Measurements from ENCODE around the gene DLG5.
A peak's percentile ranks its signal among the peaks of the same experiment; 100 is the strongest.

The DLG5 gene

DNA sequence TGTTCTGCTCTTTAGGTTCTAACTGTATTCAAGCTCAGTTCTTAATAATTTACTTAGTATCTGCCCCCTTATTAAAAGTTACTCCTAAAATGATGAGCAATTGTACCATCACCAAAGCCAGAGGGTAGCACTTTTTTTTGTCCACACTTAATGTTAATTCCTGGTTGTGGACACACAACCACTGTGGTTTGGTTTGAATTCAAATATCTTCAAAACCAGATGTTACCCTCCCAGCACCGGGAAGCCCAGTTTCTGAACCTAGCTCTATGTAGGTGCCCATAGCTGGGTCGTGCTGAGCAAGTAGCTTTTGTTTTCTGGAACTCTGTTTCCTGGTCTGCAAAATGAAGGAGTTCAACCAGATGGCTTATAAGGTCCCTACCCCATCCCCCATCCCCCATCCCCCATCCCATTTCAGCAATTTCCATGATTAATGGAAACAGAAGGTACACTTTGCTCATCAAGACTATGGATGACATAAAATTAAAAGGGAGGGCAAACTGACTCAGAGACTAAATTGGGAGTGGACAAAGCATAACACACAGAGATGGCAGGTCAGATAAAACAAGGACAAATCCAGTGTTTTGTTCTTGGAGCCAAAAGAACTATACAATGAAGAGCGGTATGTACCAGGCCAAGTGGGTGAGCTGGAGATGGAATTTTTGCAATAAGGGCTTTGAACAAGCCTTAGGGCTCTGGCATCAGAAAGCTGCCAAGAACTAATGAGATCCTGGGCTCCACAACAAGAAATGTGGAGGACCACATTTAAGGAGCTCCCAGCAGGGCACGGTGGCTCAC lies 56.7 kb downstream of the DLG5 start:
- Histone ChIP-seq H3K9ac (ENCODE audit: low read depth in 1 of 2, low read length in 2 of 2) (no peak overlapping the region), H3K9me3 (ENCODE audit: control insufficient read depth in 2 of 2, low read length in 2 of 2) (no peaks in the 10 kb centered on the region), H3K27me3 (ENCODE audit: control insufficient read depth in 2 of 2, insufficient read depth in 2 of 2, low read length in 2 of 2) (no peaks in the 10 kb centered on the region), H3K36me3 (ENCODE audit: control insufficient read depth in 2 of 2, insufficient read depth in 2 of 2, low read length in 2 of 2) (peaks cover 6 to 11% of the 10 kb centered on the region in 2 donors), H3K4me1 (ENCODE audit: control insufficient read depth in 2 of 2, insufficient read depth in 2 of 2, low read length in 2 of 2) (peaks cover 6 to 26% of the 10 kb centered on the region in 2 donors), H3K27ac (ENCODE audit: low read depth in 2 of 2, low read length in 2 of 2) (no peak overlapping the region), H3K4me3 (ENCODE audit: low read length in 2 of 2) (no peak overlapping the region)

DNA sequence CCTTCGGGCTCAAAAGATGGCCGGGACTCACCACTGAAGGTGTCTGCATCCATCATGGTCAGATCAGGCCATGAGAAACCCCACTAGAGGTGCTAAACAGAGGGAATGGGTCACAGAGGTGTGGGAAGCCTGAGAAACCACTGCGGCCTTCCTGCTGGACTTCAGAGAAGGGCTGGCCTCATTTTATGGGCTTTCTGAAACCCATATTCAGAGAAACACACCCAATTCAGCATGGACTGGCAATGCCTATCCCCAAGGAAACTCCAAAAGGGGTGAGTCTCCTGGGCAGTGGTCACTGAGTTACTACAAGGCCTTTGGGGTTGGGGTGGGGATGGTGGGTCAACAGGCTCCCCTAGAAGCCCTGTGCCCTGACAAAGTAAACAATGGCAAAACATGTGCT lies 58.0 kb downstream of the DLG5 start:
- Histone ChIP-seq H3K36me3 (ENCODE audit: control insufficient read depth in 2 of 2, insufficient read depth in 2 of 2, low read length in 2 of 2) (peaks cover 6 to 11% of the 10 kb centered on the region in 2 donors), H3K9me3 (ENCODE audit: control insufficient read depth in 2 of 2, low read length in 2 of 2) (no peaks in the 10 kb centered on the region), H3K4me3 (ENCODE audit: low read length in 2 of 2) (no peak overlapping the region), H3K4me1 (ENCODE audit: control insufficient read depth in 2 of 2, insufficient read depth in 2 of 2, low read length in 2 of 2) (peaks cover 0 to 16% of the 10 kb centered on the region in 2 donors), H3K27me3 (ENCODE audit: control insufficient read depth in 2 of 2, insufficient read depth in 2 of 2, low read length in 2 of 2) (no peaks in the 10 kb centered on the region), H3K9ac (ENCODE audit: low read depth in 1 of 2, low read length in 2 of 2) (no peak overlapping the region), H3K27ac (ENCODE audit: low read depth in 2 of 2, low read length in 2 of 2) (no peak overlapping the region)

DNA sequence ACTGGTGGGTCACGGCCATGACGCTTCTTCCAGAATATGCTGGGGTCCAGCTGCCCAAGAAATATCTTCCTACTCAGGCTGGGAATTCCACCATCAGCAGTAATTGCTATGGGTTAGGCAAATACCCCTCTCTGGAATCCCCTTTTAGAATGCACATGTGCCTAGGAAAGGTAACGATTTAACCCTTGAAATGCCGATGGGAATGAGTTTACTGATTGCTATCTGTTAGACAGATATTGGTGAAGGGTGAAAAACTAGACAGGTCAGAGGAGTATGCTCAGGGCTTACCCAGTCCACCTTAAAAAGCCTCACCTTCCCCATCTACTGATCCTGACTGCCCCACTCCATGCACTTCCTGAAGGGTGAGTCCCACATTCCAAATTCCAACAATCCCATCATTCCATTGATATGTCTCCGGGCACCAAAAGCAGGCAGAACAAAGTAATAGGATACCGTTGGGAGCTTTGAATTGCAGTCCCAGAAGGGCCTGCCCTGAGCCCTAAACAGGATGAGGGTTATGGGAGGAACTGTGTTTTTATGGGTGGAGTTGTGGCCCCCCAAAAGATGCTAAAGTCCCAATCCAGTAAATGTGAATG lies 59.3 kb downstream of the DLG5 start:
- peaks cover 0 to 13% of the 10 kb centered on the region in 2 donors for H3K4me1 ChIP-seq (ENCODE audit: control insufficient read depth in 2 of 2, insufficient read depth in 2 of 2, low read length in 2 of 2)
- H3K9me3 ChIP-seq (ENCODE audit: control insufficient read depth in 2 of 2, low read length in 2 of 2), result no peaks in the 10 kb centered on the region
- no peak overlapping the region for H3K9ac ChIP-seq (ENCODE audit: low read depth in 1 of 2, low read length in 2 of 2)
- peaks cover 6 to 11% of the 10 kb centered on the region in 2 donors for H3K36me3 ChIP-seq (ENCODE audit: control insufficient read depth in 2 of 2, insufficient read depth in 2 of 2, low read length in 2 of 2)
- no peak overlapping the region for H3K4me3 ChIP-seq (ENCODE audit: low read length in 2 of 2)
- no peak overlapping the region for H3K27ac ChIP-seq (ENCODE audit: low read depth in 2 of 2, low read length in 2 of 2)
- H3K27me3 ChIP-seq (ENCODE audit: control insufficient read depth in 2 of 2, insufficient read depth in 2 of 2, low read length in 2 of 2), result no peaks in the 10 kb centered on the region

DNA sequence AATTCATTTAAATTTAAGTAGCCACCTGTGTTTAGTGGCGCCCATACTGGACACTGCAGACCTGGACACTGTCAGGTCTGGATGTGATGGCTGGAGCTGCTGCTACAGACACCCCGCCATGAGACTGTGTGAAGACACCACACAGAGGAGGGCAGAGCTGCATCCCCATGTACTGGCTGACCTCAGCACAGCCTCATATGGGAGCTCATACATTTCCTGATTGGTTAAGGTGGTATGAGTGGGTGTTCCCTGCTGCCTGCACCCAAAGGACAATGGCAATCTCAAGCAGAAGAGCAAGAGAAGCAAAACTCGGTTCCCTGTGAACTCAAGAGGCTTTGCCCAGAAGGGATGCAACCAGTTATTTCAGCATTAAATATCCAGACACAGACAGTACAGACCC lies 60.0 kb downstream of the DLG5 start:
- no peak overlapping the region for H3K4me3 ChIP-seq (ENCODE audit: low read length in 2 of 2)
- no peaks in the 10 kb centered on the region for H3K27me3 ChIP-seq (ENCODE audit: control insufficient read depth in 2 of 2, insufficient read depth in 2 of 2, low read length in 2 of 2)
- peaks cover 6 to 11% of the 10 kb centered on the region in 2 donors for H3K36me3 ChIP-seq (ENCODE audit: control insufficient read depth in 2 of 2, insufficient read depth in 2 of 2, low read length in 2 of 2)
- no peak overlapping the region for H3K27ac ChIP-seq (ENCODE audit: low read depth in 2 of 2, low read length in 2 of 2)
- H3K4me1 ChIP-seq (ENCODE audit: control insufficient read depth in 2 of 2, insufficient read depth in 2 of 2, low read length in 2 of 2), result peaks cover 0 to 13% of the 10 kb centered on the region in 2 donors
- no peaks in the 10 kb centered on the region for H3K9me3 ChIP-seq (ENCODE audit: control insufficient read depth in 2 of 2, low read length in 2 of 2)
- H3K9ac ChIP-seq (ENCODE audit: low read depth in 1 of 2, low read length in 2 of 2), result no peak overlapping the region

DNA sequence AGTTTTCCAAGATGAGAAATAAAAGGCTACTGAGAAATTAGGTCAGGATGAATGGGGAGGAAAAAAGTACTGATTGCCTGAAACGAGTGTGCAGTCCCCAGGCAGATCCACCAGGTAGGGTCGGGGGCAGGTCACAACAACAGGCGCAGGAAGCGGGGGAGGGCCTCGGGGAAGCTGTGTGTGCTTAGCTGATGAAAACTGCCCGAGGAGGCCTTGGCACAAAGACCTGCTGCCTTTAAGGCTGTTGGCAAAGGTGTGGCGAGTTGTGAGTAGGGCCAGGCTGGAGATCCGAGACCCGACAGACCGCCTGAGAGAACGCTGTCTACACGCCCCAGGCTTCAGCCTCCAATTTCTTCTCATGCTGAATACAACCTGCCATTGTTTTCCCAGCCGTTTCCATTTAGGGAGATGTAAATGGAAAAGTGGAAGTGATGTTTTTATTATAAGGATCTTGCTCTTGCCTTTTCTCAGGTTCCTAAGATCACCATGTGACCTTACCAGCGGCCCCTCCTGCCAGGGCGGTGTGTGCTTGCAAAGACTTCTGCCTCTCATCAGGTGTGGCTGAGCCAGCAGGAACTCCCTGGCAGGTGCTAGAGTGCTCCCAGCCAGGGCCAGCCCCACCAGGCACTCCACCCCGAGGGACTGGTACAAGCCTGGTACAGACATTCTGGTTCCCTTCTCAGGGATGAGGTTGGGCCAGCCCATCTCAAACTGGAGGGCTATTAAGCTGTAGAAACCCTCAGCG lies 60.8 kb downstream of the DLG5 start:
- H3K36me3 ChIP-seq (ENCODE audit: control insufficient read depth in 2 of 2, insufficient read depth in 2 of 2, low read length in 2 of 2), result peaks cover 6 to 11% of the 10 kb centered on the region in 2 donors
- H3K9me3 ChIP-seq (ENCODE audit: control insufficient read depth in 2 of 2, low read length in 2 of 2), result no peaks in the 10 kb centered on the region
- H3K27ac ChIP-seq (ENCODE audit: low read depth in 2 of 2, low read length in 2 of 2), result peak overlapping the region; percentile 19 to 72
- peaks cover 0 to 13% of the 10 kb centered on the region in 2 donors for H3K4me1 ChIP-seq (ENCODE audit: control insufficient read depth in 2 of 2, insufficient read depth in 2 of 2, low read length in 2 of 2)
- no peaks in the 10 kb centered on the region for H3K27me3 ChIP-seq (ENCODE audit: control insufficient read depth in 2 of 2, insufficient read depth in 2 of 2, low read length in 2 of 2)
- peak overlapping the region in 1 of 2 donors; percentile 18 for H3K9ac ChIP-seq (ENCODE audit: low read depth in 1 of 2, low read length in 2 of 2)
- no peak overlapping the region for H3K4me3 ChIP-seq (ENCODE audit: low read length in 2 of 2)

DNA sequence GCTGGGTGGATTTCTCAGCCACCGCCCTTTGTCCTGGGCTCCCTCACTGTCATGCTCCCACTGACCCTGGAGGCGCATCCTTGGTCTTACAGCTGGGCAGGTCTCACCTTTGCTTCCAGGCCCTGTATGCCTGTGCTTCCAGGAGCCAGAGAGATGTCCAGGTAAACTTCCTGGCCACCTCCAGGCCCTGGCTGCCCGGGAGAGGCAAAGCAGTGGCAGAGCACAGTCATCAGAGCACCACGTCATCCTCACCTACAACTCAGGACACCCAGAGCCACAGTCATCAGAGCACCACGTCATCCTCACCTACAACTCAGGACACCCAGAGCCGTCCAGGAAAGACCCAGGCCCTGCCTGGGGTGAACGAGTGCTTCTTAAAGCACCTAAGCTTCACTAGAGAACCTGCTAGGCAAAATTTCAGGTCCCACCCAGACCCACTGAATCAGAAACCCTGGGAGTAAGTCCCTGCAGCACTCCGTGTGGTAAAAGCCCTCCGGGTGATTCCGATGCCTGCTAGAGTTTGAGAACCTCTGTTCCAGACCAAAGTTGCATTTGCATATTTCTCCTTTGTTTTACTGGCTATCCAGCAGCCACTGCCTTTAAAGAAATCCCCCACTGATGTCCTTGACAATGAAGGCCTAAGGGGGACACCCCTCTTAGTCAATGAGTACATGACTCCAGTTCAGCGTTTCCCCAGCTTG lies 62.3 kb downstream of the DLG5 start:
- H3K4me1 ChIP-seq (ENCODE audit: control insufficient read depth in 2 of 2, insufficient read depth in 2 of 2, low read length in 2 of 2), result peaks cover 0 to 13% of the 10 kb centered on the region in 2 donors

DNA sequence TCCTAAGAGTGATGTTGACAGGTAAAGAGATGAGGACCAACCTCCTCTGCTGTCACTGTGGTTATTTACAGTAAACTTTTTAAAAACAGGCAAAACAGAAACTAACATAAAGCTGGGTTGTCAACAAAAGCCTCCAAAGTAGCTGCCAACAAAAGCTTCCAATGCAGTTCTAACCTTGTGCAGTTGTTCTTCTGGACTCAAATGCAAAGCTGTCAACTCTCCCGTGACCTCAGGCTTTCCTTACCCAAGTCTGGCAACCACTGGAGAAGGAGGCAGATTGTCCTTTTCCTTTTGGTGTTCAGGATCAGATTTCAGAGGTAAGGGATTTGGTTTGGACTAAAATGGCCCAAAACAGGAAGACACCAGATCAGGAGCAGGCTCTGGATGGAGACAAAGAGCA lies 63.1 kb downstream of the DLG5 start:
- Histone ChIP-seq H3K9ac (ENCODE audit: low read depth in 1 of 2, low read length in 2 of 2) (no peak overlapping the region), H3K4me1 (ENCODE audit: control insufficient read depth in 2 of 2, insufficient read depth in 2 of 2, low read length in 2 of 2) (peaks cover 0 to 13% of the 10 kb centered on the region in 2 donors), H3K36me3 (ENCODE audit: control insufficient read depth in 2 of 2, insufficient read depth in 2 of 2, low read length in 2 of 2) (peaks cover 6 to 11% of the 10 kb centered on the region in 2 donors), H3K27me3 (ENCODE audit: control insufficient read depth in 2 of 2, insufficient read depth in 2 of 2, low read length in 2 of 2) (no peaks in the 10 kb centered on the region), H3K27ac (ENCODE audit: low read depth in 2 of 2, low read length in 2 of 2) (no peak overlapping the region), H3K4me3 (ENCODE audit: low read length in 2 of 2) (no peak overlapping the region), H3K9me3 (ENCODE audit: control insufficient read depth in 2 of 2, low read length in 2 of 2) (no peaks in the 10 kb centered on the region)

More for the DNA sequence above, 62.3 kb downstream of the DLG5 start:
- H3K27me3 ChIP-seq (ENCODE audit: control insufficient read depth in 2 of 2, insufficient read depth in 2 of 2, low read length in 2 of 2), result no peaks in the 10 kb centered on the region
- H3K9ac ChIP-seq (ENCODE audit: low read depth in 1 of 2, low read length in 2 of 2), result no peak overlapping the region
- H3K9me3 ChIP-seq (ENCODE audit: control insufficient read depth in 2 of 2, low read length in 2 of 2), result no peaks in the 10 kb centered on the region
- no peak overlapping the region for H3K4me3 ChIP-seq (ENCODE audit: low read length in 2 of 2)
- H3K27ac ChIP-seq (ENCODE audit: low read depth in 2 of 2, low read length in 2 of 2), result no peak overlapping the region
- peaks cover 6 to 11% of the 10 kb centered on the region in 2 donors for H3K36me3 ChIP-seq (ENCODE audit: control insufficient read depth in 2 of 2, insufficient read depth in 2 of 2, low read length in 2 of 2)

DNA sequence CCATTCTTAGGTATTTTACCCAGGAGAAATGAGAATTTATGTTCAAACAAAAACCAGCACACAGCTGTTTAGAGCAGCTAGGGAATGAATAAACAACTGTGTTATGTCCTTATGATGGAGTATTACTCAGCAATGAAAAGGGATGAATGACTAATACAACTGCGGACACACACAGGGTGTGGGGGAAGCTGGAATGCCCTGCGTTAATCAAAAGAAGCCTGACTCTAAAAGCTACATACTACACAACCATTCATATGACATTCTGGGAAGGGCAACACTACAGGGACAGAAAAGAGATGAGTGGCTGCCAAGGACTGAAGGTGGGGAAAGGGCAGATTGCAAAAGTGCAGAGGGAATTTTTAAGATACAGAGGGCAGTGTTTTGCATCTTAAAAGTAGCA lies 64.0 kb downstream of the DLG5 start:
- no peak overlapping the region for H3K9ac ChIP-seq (ENCODE audit: low read depth in 1 of 2, low read length in 2 of 2)
- H3K36me3 ChIP-seq (ENCODE audit: control insufficient read depth in 2 of 2, insufficient read depth in 2 of 2, low read length in 2 of 2), result peaks cover 6 to 8% of the 10 kb centered on the region in 2 donors
- no peak overlapping the region for H3K27ac ChIP-seq (ENCODE audit: low read depth in 2 of 2, low read length in 2 of 2)
- no peak overlapping the region for H3K4me3 ChIP-seq (ENCODE audit: low read length in 2 of 2)
- no peaks in the 10 kb centered on the region for H3K27me3 ChIP-seq (ENCODE audit: control insufficient read depth in 2 of 2, insufficient read depth in 2 of 2, low read length in 2 of 2)
- H3K4me1 ChIP-seq (ENCODE audit: control insufficient read depth in 2 of 2, insufficient read depth in 2 of 2, low read length in 2 of 2), result peaks cover 0 to 13% of the 10 kb centered on the region in 2 donors
- no peaks in the 10 kb centered on the region for H3K9me3 ChIP-seq (ENCODE audit: control insufficient read depth in 2 of 2, low read length in 2 of 2)

DNA sequence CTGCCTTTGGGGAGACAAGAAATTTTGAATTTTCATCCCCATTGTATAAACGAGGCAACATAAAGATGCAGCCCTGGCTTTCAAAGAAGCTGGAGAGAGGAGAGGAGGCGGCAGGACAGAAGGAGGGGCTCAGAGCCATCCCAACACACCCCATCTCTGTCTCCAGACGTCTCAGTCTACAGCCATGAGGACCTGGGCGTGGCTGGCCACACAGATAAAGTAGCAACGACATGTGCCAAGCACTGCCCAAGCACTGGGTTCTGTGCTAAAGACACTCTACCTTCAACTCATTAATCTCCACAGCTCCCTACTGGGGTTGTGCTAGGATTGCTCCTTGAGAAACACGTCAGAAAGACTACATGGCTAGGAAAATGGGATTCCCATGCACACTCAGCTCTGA lies 65.2 kb downstream of the DLG5 start:
- H3K9ac ChIP-seq (ENCODE audit: low read depth in 1 of 2, low read length in 2 of 2), result no peak overlapping the region

More for the DNA sequence above, 65.2 kb downstream of the DLG5 start:
- H3K27ac ChIP-seq (ENCODE audit: low read depth in 2 of 2, low read length in 2 of 2), result no peak overlapping the region
- no peak overlapping the region for H3K4me3 ChIP-seq (ENCODE audit: low read length in 2 of 2)
- H3K4me1 ChIP-seq (ENCODE audit: control insufficient read depth in 2 of 2, insufficient read depth in 2 of 2, low read length in 2 of 2), result peaks cover 0 to 13% of the 10 kb centered on the region in 2 donors
- no peaks in the 10 kb centered on the region for H3K9me3 ChIP-seq (ENCODE audit: control insufficient read depth in 2 of 2, low read length in 2 of 2)
- no peaks in the 10 kb centered on the region for H3K27me3 ChIP-seq (ENCODE audit: control insufficient read depth in 2 of 2, insufficient read depth in 2 of 2, low read length in 2 of 2)
- peaks cover 0 to 2% of the 10 kb centered on the region in 2 donors for H3K36me3 ChIP-seq (ENCODE audit: control insufficient read depth in 2 of 2, insufficient read depth in 2 of 2, low read length in 2 of 2)

Measured in mucosa of rectum (tissue), 2 donors.